B cell (primary cell): ENCODE measurements around the gene HRC. TPM values are rescaled to one million over a fixed set of nuclear protein-coding genes. Genes with fewer than 3 reads are reported as not detected.

ENCODE experiments used
- ATAC-seq: fragments of 200-7000 bp; cut with Tn5 transposase; one replicate; pipeline ENCODE4 v1.10.0; 2021; ENCODE audit warnings: low read depth, mild to moderate bottlenecking, moderate number of reproducible peaks, moderate library complexity
- CTCF ChIA-PET: fragments of 350-600 bp; sonication (Branson Sonifier 250); formaldehyde crosslinking; loops from one replicate; lab custom pipeline; 2021; ENCODE audit warnings: antibody characterized with exemption, inconsistent platforms; lab: Charles Lee
- POLR2A ChIA-PET: fragments of 350-600 bp; sonication (Branson Sonifier 250); formaldehyde crosslinking; loops from one replicate; lab custom pipeline; 2021; ENCODE audit warnings: antibody characterized with exemption; lab: Charles Lee
- DNase-seq: peaks from one replicate; pipeline ENCODE4 v3.0.0; 2013
- H2AFZ ChIP-seq: 2 replicates; pipeline ENCODE4 v1.6.1; 2012; ENCODE audit warnings: mild to moderate bottlenecking, low read depth, low read length; ENCODE audit not compliant: insufficient read depth, poor library complexity, severe bottlenecking
- H3K27ac ChIP-seq, 2 donors: 1 replicate in 1 of 2; 2 replicates in 1 of 2; pipeline ENCODE4 v1.5.1; 2012 to 2013; ENCODE audit warnings: low read length in 2 of 2, mild to moderate bottlenecking in 2 of 2, moderate library complexity in 1 of 2
- H3K27me3 ChIP-seq, 4 experiments: fragments of 200-600 bp in 1 of 4; sonication (generic) in 1 of 4; replicated peaks in 1 of 4; 1 replicate in 2 of 4; 2 replicates in 2 of 4; pipeline versions ENCODE4 v1.6.1 to v1.7.0; 2013 to 2016; ENCODE audit warnings: low read length in 3 of 4, mild to moderate bottlenecking in 2 of 4, mixed read lengths in 1 of 4, moderate library complexity in 1 of 4; ENCODE audit not compliant: insufficient read depth in 4 of 4, control insufficient read depth in 3 of 4; ENCODE audit errors: control extremely low read depth in 1 of 4
- H3K36me3 ChIP-seq, 2 experiments: replicated peaks in 1 of 2; 1 replicate in 1 of 2; 2 replicates in 1 of 2; pipeline versions ENCODE4 v1.6.1 to v1.7.1; 2013; ENCODE audit warnings: low read length in 1 of 2; ENCODE audit not compliant: insufficient read depth in 2 of 2, control insufficient read depth in 1 of 2; ENCODE audit errors: control extremely low read depth in 1 of 2, extremely low read depth in 1 of 2
- H3K4me1 ChIP-seq, 2 donors: fragments of 200-600 bp in 1 of 2; sonication (generic) in 1 of 2; 1 replicate in 1 of 2; 2 replicates in 1 of 2; pipeline versions ENCODE4 v1.5.1 to v1.6.1; 2013 to 2017; ENCODE audit warnings: low read length in 2 of 2; ENCODE audit not compliant: control insufficient read depth in 2 of 2, insufficient read depth in 2 of 2
- H3K4me2 ChIP-seq: replicated peaks from 2 replicates; pipeline ENCODE3; 2012; ENCODE audit warnings: mild to moderate bottlenecking, low read depth, low read length; ENCODE audit not compliant: poor library complexity, severe bottlenecking
- H3K4me3 ChIP-seq, 5 experiments: fragments of 200-600 bp in 1 of 5; sonication (generic) in 1 of 5; 1 replicate in 3 of 5; 2 replicates in 2 of 5; pipeline versions ENCODE4 v1.5.1 to v1.7.0; 2011 to 2016; ENCODE audit warnings: low read length in 4 of 5, mild to moderate bottlenecking in 4 of 5, low read depth in 2 of 5, control low read depth in 1 of 5, moderate library complexity in 1 of 5; ENCODE audit not compliant: insufficient read depth in 1 of 5; ENCODE audit errors: control extremely low read depth in 1 of 5, extremely low read depth in 1 of 5
- H3K79me2 ChIP-seq: fragments of 200-600 bp; sonication (generic); one replicate; pipeline ENCODE4 v1.6.0; 2016; ENCODE audit warnings: low read length; ENCODE audit not compliant: control insufficient read depth, insufficient read depth
- H3K9ac ChIP-seq: fragments of 200-600 bp; sonication (generic); 2 replicates; pipeline ENCODE4 v1.6.1; 2017; ENCODE audit warnings: mild to moderate bottlenecking, low read length, moderate library complexity
- H3K9me3 ChIP-seq, 3 donors: one replicate each; pipeline versions ENCODE4 v1.6.1 to v1.7.1; 2013; ENCODE audit warnings: low read length in 2 of 3; ENCODE audit not compliant: control insufficient read depth in 2 of 3, insufficient read depth in 1 of 3; ENCODE audit errors: control extremely low read depth in 1 of 3
- H4K20me1 ChIP-seq: 2 replicates; pipeline ENCODE4 v1.6.0; 2012; ENCODE audit warnings: mild to moderate bottlenecking, low read length; ENCODE audit not compliant: insufficient read depth, control insufficient read depth, poor library complexity, severe bottlenecking
- H3K27ac Mint-ChIP-seq: one replicate; pipeline ENCODE4 v1.8.0; 2021; ENCODE audit warnings: mixed read lengths
- H3K27me3 Mint-ChIP-seq: one replicate; pipeline ENCODE4 v1.8.0; 2021; ENCODE audit warnings: mixed read lengths
- H3K4me1 Mint-ChIP-seq: one replicate; pipeline ENCODE4 v1.8.0; 2021; ENCODE audit warnings: mixed read lengths
- H3K4me3 Mint-ChIP-seq: one replicate; pipeline ENCODE4 v1.8.0; 2021; ENCODE audit warnings: mixed read lengths
- H3K9me3 Mint-ChIP-seq: one replicate; pipeline ENCODE4 v1.8.0; 2022; ENCODE audit warnings: mixed read lengths; ENCODE audit not compliant: insufficient read depth
- CTCF ChIP-seq: fragments of 200-600 bp; IDR thresholded peaks from one replicate; pipeline ENCODE4 v1.8.0; 2022; ENCODE audit warnings: antibody characterized with exemption, mild to moderate bottlenecking
- EZH2 ChIP-seq: IDR thresholded peaks from 2 replicates; pipeline ENCODE4 v1.6.1; 2012; ENCODE audit warnings: borderline replicate concordance, low read depth, mild to moderate bottlenecking, moderate library complexity, low read length; ENCODE audit not compliant: insufficient read depth, poor library complexity, severe bottlenecking
- WGBS: methylation state at CpG from one replicate; pipeline ENCODE4 v1.1.5; 2013; ENCODE audit warnings: missing lambda C conversion rate; ENCODE audit not compliant: insufficient coverage; 5-methylcytosine and 5-hydroxymethylcytosine counted together
- intact Hi-C: fragments of 100-400 bp; cut with micrococcal nuclease; formaldehyde crosslinking; loops from one replicate; pipeline ENCODE4 v1.10.0; 2022
- polyA plus RNA-seq: library from polyadenylated mRNA; depleted of rRNA; stranded (reverse); fragments of >200 nt; gene quantifications from 2 replicates; pipeline ENCODE4 v1.2.3, GENCODE V29; 2012
- total RNA-seq, 2 donors: library from RNA; stranded (reverse); fragments of 120-200 nt in 1 of 2; gene quantifications; 1 replicate in 1 of 2; 2 replicates in 1 of 2; pipeline versions ENCODE4 v1.2.3 to v1.2.4, GENCODE V29; 2013 to 2022

The HRC gene
- total and polyA plus RNA-seq, 2 donors (not counting 1 experiment from before 2014, with no cell fraction given): not detected

DNA sequence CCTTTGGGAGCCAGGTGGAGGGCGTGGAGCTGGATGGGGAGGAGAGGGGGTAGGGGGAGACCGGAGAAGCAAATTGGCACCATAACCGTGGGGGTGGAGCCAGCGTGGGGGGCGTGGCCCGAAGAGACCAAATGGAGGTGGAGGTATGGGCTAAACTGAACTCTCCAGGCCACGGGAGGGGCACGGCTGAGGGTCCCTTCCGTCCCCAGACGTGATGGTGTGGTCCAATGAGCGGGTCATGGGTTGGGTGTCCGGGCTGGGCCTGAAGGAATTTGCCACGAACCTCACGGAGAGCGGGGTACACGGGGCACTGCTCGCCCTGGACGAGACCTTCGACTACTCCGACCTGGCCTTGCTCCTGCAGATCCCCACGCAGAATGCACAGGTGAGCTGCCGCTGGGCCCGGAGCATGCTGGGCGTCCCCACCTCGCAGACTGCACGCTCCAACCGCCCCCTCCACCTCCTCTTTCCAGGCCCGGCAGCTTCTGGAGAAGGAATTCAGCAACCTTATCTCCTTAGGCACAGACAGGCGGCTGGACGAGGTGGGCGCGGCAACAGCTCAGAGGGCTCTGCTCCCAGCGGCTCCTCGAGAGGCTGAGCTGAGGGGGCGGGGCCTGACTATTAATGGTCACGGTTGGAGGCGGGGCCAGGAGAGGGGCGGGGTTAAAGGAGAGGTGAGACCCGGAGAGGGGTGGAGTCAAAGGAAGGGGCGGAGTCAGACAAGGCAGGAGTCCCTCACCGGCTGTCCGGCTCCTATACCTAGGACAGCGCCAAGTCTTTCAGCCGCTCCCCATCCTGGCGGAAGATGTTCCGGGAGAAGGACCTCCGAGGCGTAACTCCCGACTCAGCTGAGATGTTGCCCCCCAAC, 6.2 kb downstream of the HRC start:
- Mint-ChIP-seq H3K4me1 (peaks cover 42% of the 10 kb centered on the region), H3K9me3 (no peaks in the 10 kb centered on the region), H3K4me3 (peak overlapping the region; percentile 89), H3K27me3 (peaks cover 57% of the 10 kb centered on the region), H3K27ac (no peak overlapping the region)
- POLR2A ChIA-PET: interaction anchor here (0.6 kb wide), 1 partner anchor 22 kb away, joined by 7 read pairs; no protein-coding TSS in a partner anchor
- WGBS: 8% methylated on average over 45 of the region's 49 CpGs
- H3K9ac ChIP-seq: peak overlapping the region; percentile 78
- CTCF ChIA-PET: interaction anchor here (0.6 to 1.8 kb wide), 6 partner anchors 34 to 234 kb away, joined by 3 to 10 read pairs (median 4); partner anchors contain the start of genes GYS1, LIN7B and RUVBL2
- ATAC-seq (peak; percentile 53), DNase-seq (peak; percentile 82)
- TF ChIP-seq EZH2 (no peak), CTCF (no peak)
- peak overlapping the region in 4 of 5 experiments; percentile 57 to 76 (median 61) for H3K4me3 ChIP-seq
- no peak overlapping the region for H3K27ac ChIP-seq
- no peaks in the 10 kb centered on the region for H3K36me3 ChIP-seq
- intact Hi-C loops: loop anchor here (5.0 to 10.0 kb wide), 2 partner anchors 37 to 56 kb away; partner anchors contain the start of gene LIN7B
- H3K9me3 ChIP-seq: peaks cover 0 to 57% (median 7%) of the 10 kb centered on the region in 3 donors
- no peaks in the 10 kb centered on the region for H4K20me1 ChIP-seq
- peaks cover 0 to 81% (median 38%) of the 10 kb centered on the region in 4 experiments for H3K27me3 ChIP-seq
- peak overlapping the region; percentile 19 for H2AFZ ChIP-seq
- H3K79me2 ChIP-seq: no peaks in the 10 kb centered on the region
- H3K4me1 ChIP-seq: peaks cover 44 to 48% of the 10 kb centered on the region in 2 donors
- H3K4me2 ChIP-seq: peak overlapping the region; percentile 97
